ENCODE results near the gene FOXL2. TPM values are rescaled to one million over a fixed set of nuclear protein-coding genes. Genes with fewer than 3 reads are reported as not detected.

The FOXL2 gene
- total and polyA plus RNA-seq, 4 donors, result not detected

- no peak for TF ChIP-seq RAD21 (IDR thresholded peaks at IDR 0.05)
- no peak for TF ChIP-seq HNF4A (conservative IDR thresholded peaks at IDR 0.05)
- no peak for TF ChIP-seq NR2F2 (IDR thresholded peaks at IDR 0.05)
- no peak for TF ChIP-seq RXRA (IDR thresholded peaks at IDR 0.05)
- no peak for TF ChIP-seq REST (IDR thresholded peaks at IDR 0.05)
- no peak for TF ChIP-seq ZBTB33 (IDR thresholded peaks at IDR 0.05)
- TF ChIP-seq, protein P1, sequence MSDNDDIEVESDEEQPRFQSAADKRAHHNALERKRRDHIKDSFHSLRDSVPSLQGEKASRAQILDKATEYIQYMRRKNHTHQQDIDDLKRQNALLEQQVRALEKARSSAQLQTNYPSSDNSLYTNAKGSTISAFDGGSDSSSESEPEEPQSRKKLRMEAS (IDR thresholded peaks at IDR 0.05), result no peak
- no peak for TF ChIP-seq ATF3 (IDR thresholded peaks at IDR 0.05)
- no peak for TF ChIP-seq TAF1 (conservative IDR thresholded peaks at IDR 0.05)
- no peak for TF ChIP-seq FOXA2 (IDR thresholded peaks at IDR 0.05)
- TF ChIP-seq YY1 (IDR thresholded peaks at IDR 0.05), result no peak
- no peak for TF ChIP-seq GABPA (IDR thresholded peaks at IDR 0.05 in 1 of 2, conservative IDR thresholded peaks at IDR 0.05 in 1 of 2)
- TF ChIP-seq, protein P2, sequence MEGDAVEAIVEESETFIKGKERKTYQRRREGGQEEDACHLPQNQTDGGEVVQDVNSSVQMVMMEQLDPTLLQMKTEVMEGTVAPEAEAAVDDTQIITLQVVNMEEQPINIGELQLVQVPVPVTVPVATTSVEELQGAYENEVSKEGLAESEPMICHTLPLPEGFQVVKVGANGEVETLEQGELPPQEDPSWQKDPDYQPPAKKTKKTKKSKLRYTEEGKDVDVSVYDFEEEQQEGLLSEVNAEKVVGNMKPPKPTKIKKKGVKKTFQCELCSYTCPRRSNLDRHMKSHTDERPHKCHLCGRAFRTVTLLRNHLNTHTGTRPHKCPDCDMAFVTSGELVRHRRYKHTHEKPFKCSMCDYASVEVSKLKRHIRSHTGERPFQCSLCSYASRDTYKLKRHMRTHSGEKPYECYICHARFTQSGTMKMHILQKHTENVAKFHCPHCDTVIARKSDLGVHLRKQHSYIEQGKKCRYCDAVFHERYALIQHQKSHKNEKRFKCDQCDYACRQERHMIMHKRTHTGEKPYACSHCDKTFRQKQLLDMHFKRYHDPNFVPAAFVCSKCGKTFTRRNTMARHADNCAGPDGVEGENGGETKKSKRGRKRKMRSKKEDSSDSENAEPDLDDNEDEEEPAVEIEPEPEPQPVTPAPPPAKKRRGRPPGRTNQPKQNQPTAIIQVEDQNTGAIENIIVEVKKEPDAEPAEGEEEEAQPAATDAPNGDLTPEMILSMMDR (IDR thresholded peaks at IDR 0.05; ENCODE audit: low read depth, low read length, missing input control), result no peak
- TF ChIP-seq JUND (IDR thresholded peaks at IDR 0.05), result no peak
- Histone ChIP-seq H3K27me3 (ENCODE audit: control insufficient read depth in 4 of 4, insufficient read depth in 4 of 4, low read length in 3 of 4) (no peaks in the 10 kb centered on the region), H3K4me3 (ENCODE audit: low read depth in 1 of 3, low read length in 3 of 3) (no peak overlapping the region), H3K4me1 (ENCODE audit: control insufficient read depth in 4 of 4, insufficient read depth in 4 of 4, low read length in 3 of 4) (no peaks in the 10 kb centered on the region), H3K36me3 (ENCODE audit: control insufficient read depth in 4 of 4, insufficient read depth in 3 of 4, low read depth in 1 of 4, low read length in 3 of 4) (no peaks in the 10 kb centered on the region), H3K27ac (ENCODE audit: low read depth in 1 of 2, low read length in 2 of 2) (no peak overlapping the region), H3K9me3 (ENCODE audit: control insufficient read depth in 4 of 4, low read length in 3 of 4) (no peaks in the 10 kb centered on the region), H3K9ac (ENCODE audit: low read depth in 1 of 2, low read length in 2 of 2) (no peak overlapping the region)
- no peak for DNase-seq (ENCODE audit: low spot score)
- WGBS, result 95% methylated on average over 2 of the region's 2 CpGs
These were observed 40.2 kb upstream of the FOXL2 start for GRCh38 chr3:138987181-138987580.

GRCh38 chr3:138985932-138986331, 39.0 kb upstream of the FOXL2 start:
- no peaks in the 10 kb centered on the region for H3K36me3 ChIP-seq (ENCODE audit: control insufficient read depth in 4 of 4, insufficient read depth in 3 of 4, low read depth in 1 of 4, low read length in 3 of 4)
- WGBS, result 79% methylated on average over 4 of the region's 4 CpGs
- no peaks in the 10 kb centered on the region for H3K4me1 ChIP-seq (ENCODE audit: control insufficient read depth in 4 of 4, insufficient read depth in 4 of 4, low read length in 3 of 4)
- H3K4me3 ChIP-seq (ENCODE audit: low read depth in 1 of 3, low read length in 3 of 3), result no peak overlapping the region
- no peak for TF ChIP-seq RXRA (IDR thresholded peaks at IDR 0.05)
- no peak for TF ChIP-seq HNF4G (IDR thresholded peaks at IDR 0.05)
- no peak for TF ChIP-seq NR2F2 (IDR thresholded peaks at IDR 0.05)
- TF ChIP-seq, protein P1 (IDR thresholded peaks at IDR 0.05), result no peak
- TF ChIP-seq REST (IDR thresholded peaks at IDR 0.05), result no peak
- TF ChIP-seq, protein P2 (IDR thresholded peaks at IDR 0.05; ENCODE audit: low read depth, low read length, missing input control), result no peak
- TF ChIP-seq RAD21 (IDR thresholded peaks at IDR 0.05), result no peak
- H3K27ac ChIP-seq (ENCODE audit: low read depth in 1 of 2, low read length in 2 of 2), result no peak overlapping the region
- no peaks in the 10 kb centered on the region for H3K9me3 ChIP-seq (ENCODE audit: control insufficient read depth in 4 of 4, low read length in 3 of 4)
- no peaks in the 10 kb centered on the region for H3K27me3 ChIP-seq (ENCODE audit: control insufficient read depth in 4 of 4, insufficient read depth in 4 of 4, low read length in 3 of 4)
- no peak overlapping the region for H3K9ac ChIP-seq (ENCODE audit: low read depth in 1 of 2, low read length in 2 of 2)
- DNase-seq (ENCODE audit: low spot score), result no peak

Measured in liver (tissue), 9 donors.